ENCODE measurements around the gene PIWIL4. TPM values are rescaled to one million over a fixed set of nuclear protein-coding genes. Genes with fewer than 3 reads are reported as not detected.
A peak's percentile ranks its signal among the peaks of the same experiment; 100 is the strongest.

The PIWIL4 gene
- total and polyA plus RNA-seq, 2 of the 8 experiments (the other 6 are each of a cell fraction or from before 2014, with no cell fraction given): 0.51 to 0.52 TPM

DNA sequence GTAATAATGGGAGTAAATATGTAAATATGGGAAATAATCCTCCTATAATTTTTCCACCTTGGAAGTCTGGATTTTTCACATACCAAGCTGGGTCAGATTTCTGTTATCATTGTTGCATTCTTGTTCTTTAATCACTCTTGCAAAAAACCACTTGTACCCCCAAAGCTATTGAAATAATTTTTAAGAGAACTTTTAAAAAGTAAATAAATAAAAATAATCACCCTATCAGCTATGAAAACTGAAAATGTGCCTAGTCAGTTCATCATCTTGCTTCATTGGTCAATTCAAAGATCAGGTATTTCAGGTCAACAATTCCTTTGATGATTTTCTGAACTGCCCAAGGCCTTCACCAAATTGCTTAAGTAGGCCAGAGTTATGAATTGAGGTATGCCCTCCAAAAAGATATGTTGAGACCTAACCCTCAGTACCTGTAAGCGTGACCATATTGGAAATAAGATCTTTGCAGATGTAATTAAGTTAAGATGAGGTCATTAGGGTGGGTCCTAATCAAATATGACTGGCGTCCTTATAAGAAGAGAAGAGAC is 95.8 kb downstream of the PIWIL4 start:
- Histone ChIP-seq H3K4me1 (replicated peaks in 1 of 4; ENCODE audit: control insufficient read depth in 3 of 4, insufficient read depth in 4 of 4, low read length in 3 of 4) (peaks cover 0 to 13% (median 3%) of the 10 kb centered on the region in 4 experiments; a peak in 3 of 7 replicates), H2BK120ac (replicated peaks; ENCODE audit: low read depth, low read length) (no peak overlapping the region), H3K56ac (replicated peaks; ENCODE audit: insufficient read length, low read depth, low read length) (no peak overlapping the region), H3K23ac (ENCODE audit: insufficient read length) (no peak overlapping the region), H2BK20ac (ENCODE audit: low read length) (no peak overlapping the region), H3K23me2 (ENCODE audit: low read depth, low read length) (no peaks in the 10 kb centered on the region), H3K9me3 (ENCODE audit: insufficient read depth in 2 of 2, low read depth in 1 of 2, low read length in 1 of 2) (0 out of 4 replicates have a peak, but pooled peaks cover 3 to 5% of the 10 kb centered on the region in 2 experiments), H2AK5ac (ENCODE audit: low read depth, low read length) (0 out of 2 replicates have a peak overlapping the region, but pooled peaks have one; percentile 20), H4K5ac (ENCODE audit: insufficient read length, low read depth, low read length) (no peak overlapping the region), H3K79me1 (ENCODE audit: low read depth, low read length) (no peaks in the 10 kb centered on the region), H3K14ac (ENCODE audit: insufficient read length) (no peak overlapping the region), H4K91ac (replicated peaks; ENCODE audit: insufficient read length, low read length) (no peak overlapping the region), H3K9ac (replicated peaks in 1 of 4; ENCODE audit: extremely low read depth in 1 of 4, low read depth in 3 of 4, low read length in 3 of 4) (no peak overlapping the region), H3K27me3 (replicated peaks in 1 of 4; ENCODE audit: control insufficient read depth in 3 of 4, extremely low read depth in 1 of 4, insufficient read depth in 3 of 4, low read length in 3 of 4) (no peaks in the 10 kb centered on the region), H2BK15ac (ENCODE audit: low read length) (no peak overlapping the region), H4K8ac (ENCODE audit: extremely low read depth, insufficient read depth, low read length) (no peak overlapping the region), H3K4me2 (ENCODE audit: insufficient read depth in 1 of 2, low read depth in 2 of 2, low read length in 2 of 2) (no peak overlapping the region), H3K4me3 (ENCODE audit: extremely low read depth in 1 of 4, insufficient read depth in 2 of 4, low read depth in 3 of 4, low read length in 4 of 4) (peak overlapping the region in 1 of 4 experiments; percentile 11; a peak in 1 of 8 replicates), H3K27ac (ENCODE audit: low read depth, low read length) (no peak overlapping the region), H2AFZ (ENCODE audit: low read length) (no peak overlapping the region), H2BK12ac (ENCODE audit: low read depth, low read length) (no peak overlapping the region), H4K20me1 (replicated peaks in 1 of 2; ENCODE audit: control insufficient read depth in 1 of 2, insufficient read depth in 2 of 2, low read length in 2 of 2) (no peaks in the 10 kb centered on the region), H3K79me2 (ENCODE audit: control insufficient read depth in 1 of 2, insufficient read depth in 2 of 2, low read length in 2 of 2) (0 out of 4 replicates have a peak, but pooled peaks cover 0 to 8% of the 10 kb centered on the region in 2 experiments), H2BK5ac (ENCODE audit: low read depth, low read length) (no peak overlapping the region), H3K4ac (replicated peaks; ENCODE audit: insufficient read length, low read depth, low read length) (no peak overlapping the region), H3K18ac (ENCODE audit: extremely low read depth, low read length) (no peak overlapping the region), H3K36me3 (ENCODE audit: control insufficient read depth in 2 of 4, insufficient read depth in 4 of 4, low read length in 3 of 4) (peaks cover 0 to 20% (median 6%) of the 10 kb centered on the region in 4 experiments; a peak in 3 of 8 replicates)
- DNase-seq (ENCODE audit: low read depth in 1 of 2, low spot score in 2 of 2): no peak
- WGBS, 2 experiments (ENCODE audit: extremely low coverage in 1 of 2, insufficient coverage in 1 of 2, insufficient read length in 1 of 2, insufficient replicate concordance in 2 of 2, low coverage in 1 of 2, low lambda C conversion rate in 2 of 2, missing lambda C conversion rate in 1 of 2): 83% methylated on average over 2 of the region's 2 CpGs; no CpG with 5 or more reads in 1 of the 2 experiments
- ChIA-PET POLR2A (ENCODE audit: partially characterized antibody) (interaction anchor here (0.6 to 9.1 kb wide), 13 partner anchors 9 to 812 kb away, joined by 3 to 80 read pairs (median 3); partner anchors contain the start of gene VSTM5), CTCF (ENCODE audit: partially characterized antibody) (interaction anchor here (1.1 kb wide), 1 partner anchor 73 kb away, joined by 3 read pairs; no protein-coding TSS in a partner anchor)
- FAIRE-seq: no peak
- TF ChIP-seq NRF1 (IDR thresholded peaks at IDR 0.05; ENCODE audit: low read depth, low read length) (no peak), ZNF274 (IDR thresholded peaks at IDR 0.05; ENCODE audit: borderline replicate concordance, extremely low read depth, low read length) (no peak), SIN3A (conservative IDR thresholded peaks at IDR 0.05 in 1 of 2, IDR thresholded peaks at IDR 0.05 in 1 of 2; ENCODE audit: low read depth in 1 of 2, low read length in 2 of 2) (no peak), RAD21 (IDR thresholded peaks at IDR 0.05 in 1 of 2, conservative IDR thresholded peaks at IDR 0.05 in 1 of 2; ENCODE audit: low read depth in 2 of 2, low read length in 2 of 2) (no peak), SIX5 (IDR thresholded peaks at IDR 0.05; ENCODE audit: low read depth, low read length) (no peak), TEAD4 (IDR thresholded peaks at IDR 0.05; ENCODE audit: low read depth, low read length) (no peak), POLR2A (IDR thresholded peaks at IDR 0.05; ENCODE audit: control extremely low read depth in 1 of 2, low read depth in 2 of 2, low read length in 2 of 2) (no peak), RXRA (IDR thresholded peaks at IDR 0.05; ENCODE audit: insufficient read depth, low read depth, low read length) (no peak), ASH2L (IDR thresholded peaks at IDR 0.05; ENCODE audit: low read length) (no peak), BACH1 (IDR thresholded peaks at IDR 0.05; ENCODE audit: low read length) (no peak)
- TF ChIP-seq, protein P1, sequence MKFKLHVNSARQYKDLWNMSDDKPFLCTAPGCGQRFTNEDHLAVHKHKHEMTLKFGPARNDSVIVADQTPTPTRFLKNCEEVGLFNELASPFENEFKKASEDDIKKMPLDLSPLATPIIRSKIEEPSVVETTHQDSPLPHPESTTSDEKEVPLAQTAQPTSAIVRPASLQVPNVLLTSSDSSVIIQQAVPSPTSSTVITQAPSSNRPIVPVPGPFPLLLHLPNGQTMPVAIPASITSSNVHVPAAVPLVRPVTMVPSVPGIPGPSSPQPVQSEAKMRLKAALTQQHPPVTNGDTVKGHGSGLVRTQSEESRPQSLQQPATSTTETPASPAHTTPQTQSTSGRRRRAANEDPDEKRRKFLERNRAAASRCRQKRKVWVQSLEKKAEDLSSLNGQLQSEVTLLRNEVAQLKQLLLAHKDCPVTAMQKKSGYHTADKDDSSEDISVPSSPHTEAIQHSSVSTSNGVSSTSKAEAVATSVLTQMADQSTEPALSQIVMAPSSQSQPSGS (IDR thresholded peaks at IDR 0.05; ENCODE audit: low read length): no peak
